Measurements from ENCODE around the gene OAS3. TPM values are rescaled to one million over a fixed set of nuclear protein-coding genes. Genes with fewer than 3 reads are reported as not detected.
A peak's percentile ranks its signal among the peaks of the same experiment; 100 is the strongest.

OAS3 gene
- total RNA-seq, 1 experiment from 2014 or later, result 1.2 TPM

DNA sequence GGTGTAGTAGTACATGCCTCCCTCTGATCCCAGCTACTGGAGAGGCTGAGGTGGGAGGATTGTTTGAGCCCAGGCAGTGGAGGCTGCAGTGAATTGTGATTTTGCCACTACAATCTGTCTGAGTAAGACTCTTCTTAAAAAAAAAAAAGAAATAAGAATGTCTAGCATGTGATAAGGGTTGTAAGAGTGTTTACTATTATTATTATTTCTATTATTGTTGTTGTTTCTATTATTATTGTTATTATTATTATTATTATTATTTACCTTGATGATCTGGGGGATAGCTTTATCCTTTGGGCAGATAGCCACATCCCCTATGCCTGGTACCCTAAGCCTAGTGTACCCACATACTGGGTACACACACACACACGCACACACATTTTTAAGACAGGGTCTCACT is 4.3 kb downstream of the OAS3 start:
- ATAC-seq, result no peak
- no peaks in the 10 kb centered on the region for H3K36me3 Mint-ChIP-seq
- H3K27ac Mint-ChIP-seq, result no peak overlapping the region
- no peak overlapping the region for H3K4me3 Mint-ChIP-seq
- TF ChIP-seq HMGA2 (CRISPR knock-in tag; IDR thresholded peaks at IDR 0.05) (peak; percentile 37; the same call in 1 of the 2 replicates), SP1 (CRISPR knock-in tag; conservative IDR thresholded peaks at IDR 0.05) (no peak)
- POLR2A ChIA-PET, result no interaction called here
- DNase-seq (ENCODE audit: low spot score), result no peak
- H3K9me3 Mint-ChIP-seq, result peaks cover 6% of the 10 kb centered on the region; the same call in 1 of the 2 replicates
- peaks cover 11% of the 10 kb centered on the region for H3K4me1 Mint-ChIP-seq
- CTCF ChIA-PET, result interaction anchor here (1.7 kb wide), 1 partner anchor 50 kb away, joined by 6 read pairs; no protein-coding TSS in a partner anchor
- H3K27me3 Mint-ChIP-seq (ENCODE audit: low read depth), result peaks cover 23% of the 10 kb centered on the region

DNA sequence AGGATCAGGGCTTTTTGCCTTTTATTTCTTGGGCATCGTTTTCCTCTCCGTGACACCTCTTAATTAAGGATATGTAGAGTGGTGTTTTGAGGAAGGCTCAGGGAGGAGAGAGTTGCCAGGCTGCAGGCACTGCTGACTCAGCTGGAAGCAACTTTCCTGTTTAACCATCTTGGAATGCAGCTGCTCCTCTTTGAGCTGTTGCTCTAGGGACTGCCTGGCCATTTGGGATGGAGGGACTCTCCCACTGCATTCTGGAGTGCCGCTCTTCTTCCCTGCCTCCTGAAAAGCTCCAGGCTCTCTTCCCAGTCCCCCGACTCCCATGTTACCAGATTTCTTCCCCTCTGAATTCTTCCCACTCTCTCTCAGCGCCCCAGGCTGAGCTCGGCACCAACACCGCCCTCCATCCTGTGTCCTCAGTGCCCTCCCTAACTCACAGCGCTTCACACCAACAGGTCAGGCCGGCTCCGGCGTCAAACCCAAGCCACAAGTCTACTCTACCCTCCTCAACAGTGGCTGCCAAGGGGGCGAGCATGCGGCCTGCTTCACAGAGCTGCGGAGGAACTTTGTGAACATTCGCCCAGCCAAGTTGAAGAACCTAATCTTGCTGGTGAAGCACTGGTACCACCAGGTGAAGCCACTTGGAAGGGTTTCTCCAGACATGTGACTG is 5.9 kb downstream of the OAS3 start:
- peak; percentile 56 for ATAC-seq
- Mint-ChIP-seq H3K36me3 (no peaks in the 10 kb centered on the region), H3K9me3 (peaks cover 6% of the 10 kb centered on the region; the same call in 1 of the 2 replicates), H3K27ac (peak overlapping the region; percentile 12), H3K4me1 (peaks cover 3% of the 10 kb centered on the region), H3K27me3 (ENCODE audit: low read depth) (peaks cover 10% of the 10 kb centered on the region), H3K4me3 (no peak overlapping the region)
- ChIA-PET POLR2A (interaction anchor here (0.6 kb wide), 2 partner anchors 44 to 382 kb away, joined by 4 to 5 read pairs; no protein-coding TSS in a partner anchor), CTCF (interaction anchor here (0.8 to 1.7 kb wide), 4 partner anchors 15 to 149 kb away, joined by 3 to 6 read pairs (median 4); no protein-coding TSS in a partner anchor)
- TF ChIP-seq MXD4 (CRISPR knock-in tag; IDR thresholded peaks at IDR 0.05; ENCODE audit: borderline replicate concordance), result no peak
- TF ChIP-seq, protein P1, sequence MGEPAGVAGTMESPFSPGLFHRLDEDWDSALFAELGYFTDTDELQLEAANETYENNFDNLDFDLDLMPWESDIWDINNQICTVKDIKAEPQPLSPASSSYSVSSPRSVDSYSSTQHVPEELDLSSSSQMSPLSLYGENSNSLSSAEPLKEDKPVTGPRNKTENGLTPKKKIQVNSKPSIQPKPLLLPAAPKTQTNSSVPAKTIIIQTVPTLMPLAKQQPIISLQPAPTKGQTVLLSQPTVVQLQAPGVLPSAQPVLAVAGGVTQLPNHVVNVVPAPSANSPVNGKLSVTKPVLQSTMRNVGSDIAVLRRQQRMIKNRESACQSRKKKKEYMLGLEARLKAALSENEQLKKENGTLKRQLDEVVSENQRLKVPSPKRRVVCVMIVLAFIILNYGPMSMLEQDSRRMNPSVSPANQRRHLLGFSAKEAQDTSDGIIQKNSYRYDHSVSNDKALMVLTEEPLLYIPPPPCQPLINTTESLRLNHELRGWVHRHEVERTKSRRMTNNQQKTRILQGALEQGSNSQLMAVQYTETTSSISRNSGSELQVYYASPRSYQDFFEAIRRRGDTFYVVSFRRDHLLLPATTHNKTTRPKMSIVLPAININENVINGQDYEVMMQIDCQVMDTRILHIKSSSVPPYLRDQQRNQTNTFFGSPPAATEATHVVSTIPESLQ (CRISPR knock-in tag; IDR thresholded peaks at IDR 0.05), result no peak
- TF ChIP-seq, protein P2, sequence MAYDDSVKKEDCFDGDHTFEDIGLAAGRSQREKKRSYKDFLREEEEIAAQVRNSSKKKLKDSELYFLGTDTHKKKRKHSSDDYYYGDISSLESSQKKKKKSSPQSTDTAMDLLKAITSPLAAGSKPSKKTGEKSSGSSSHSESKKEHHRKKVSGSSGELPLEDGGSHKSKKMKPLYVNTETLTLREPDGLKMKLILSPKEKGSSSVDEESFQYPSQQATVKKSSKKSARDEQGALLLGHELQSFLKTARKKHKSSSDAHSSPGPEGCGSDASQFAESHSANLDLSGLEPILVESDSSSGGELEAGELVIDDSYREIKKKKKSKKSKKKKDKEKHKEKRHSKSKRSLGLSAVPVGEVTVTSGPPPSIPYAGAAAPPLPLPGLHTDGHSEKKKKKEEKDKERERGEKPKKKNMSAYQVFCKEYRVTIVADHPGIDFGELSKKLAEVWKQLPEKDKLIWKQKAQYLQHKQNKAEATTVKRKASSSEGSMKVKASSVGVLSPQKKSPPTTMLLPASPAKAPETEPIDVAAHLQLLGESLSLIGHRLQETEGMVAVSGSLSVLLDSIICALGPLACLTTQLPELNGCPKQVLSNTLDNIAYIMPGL (CRISPR knock-in tag; IDR thresholded peaks at IDR 0.05), result no peak
- DNase-seq (ENCODE audit: low spot score), result no peak

DNA sequence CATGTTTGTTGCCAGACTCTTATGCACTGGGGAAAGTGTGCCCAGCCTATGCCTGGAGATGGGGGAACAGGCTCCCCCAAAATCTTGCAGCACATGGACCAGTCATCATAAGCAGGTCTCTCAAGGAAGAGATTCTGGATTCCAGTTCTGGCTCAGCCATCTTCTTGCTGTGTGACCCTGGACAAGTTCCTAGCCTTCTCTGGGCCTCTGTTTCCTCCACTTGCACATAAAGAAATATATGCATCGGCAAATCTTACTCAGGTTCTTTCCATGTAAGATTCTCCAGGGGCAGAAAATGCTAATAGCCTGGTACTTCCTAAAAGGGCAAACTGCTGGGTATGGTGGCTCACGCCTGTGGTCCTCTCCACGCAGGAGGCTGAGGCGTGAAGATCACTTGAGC is 7.2 kb downstream of the OAS3 start:
- TF ChIP-seq, protein P3, sequence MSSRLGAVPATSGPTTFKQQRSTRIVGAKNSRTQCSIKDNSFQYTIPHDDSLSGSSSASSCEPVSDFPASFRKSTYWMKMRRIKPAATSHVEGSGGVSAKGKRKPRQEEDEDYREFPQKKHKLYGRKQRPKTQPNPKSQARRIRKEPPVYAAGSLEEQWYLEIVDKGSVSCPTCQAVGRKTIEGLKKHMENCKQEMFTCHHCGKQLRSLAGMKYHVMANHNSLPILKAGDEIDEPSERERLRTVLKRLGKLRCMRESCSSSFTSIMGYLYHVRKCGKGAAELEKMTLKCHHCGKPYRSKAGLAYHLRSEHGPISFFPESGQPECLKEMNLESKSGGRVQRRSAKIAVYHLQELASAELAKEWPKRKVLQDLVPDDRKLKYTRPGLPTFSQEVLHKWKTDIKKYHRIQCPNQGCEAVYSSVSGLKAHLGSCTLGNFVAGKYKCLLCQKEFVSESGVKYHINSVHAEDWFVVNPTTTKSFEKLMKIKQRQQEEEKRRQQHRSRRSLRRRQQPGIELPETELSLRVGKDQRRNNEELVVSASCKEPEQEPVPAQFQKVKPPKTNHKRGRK (CRISPR knock-in tag; IDR thresholded peaks at IDR 0.05; ENCODE audit: borderline replicate concordance), result no peak
- peaks cover 6% of the 10 kb centered on the region; the same call in 1 of the 2 replicates for H3K9me3 Mint-ChIP-seq
- H3K4me3 Mint-ChIP-seq, result no peak overlapping the region
- ChIA-PET CTCF (no interaction called here), POLR2A (no interaction called here)
- H3K4me1 Mint-ChIP-seq, result peaks cover 3% of the 10 kb centered on the region
- DNase-seq (ENCODE audit: low spot score) (no peak), ATAC-seq (no peak)
- no peaks in the 10 kb centered on the region for H3K36me3 Mint-ChIP-seq
- no peak overlapping the region for H3K27ac Mint-ChIP-seq
- H3K27me3 Mint-ChIP-seq (ENCODE audit: low read depth), result peaks cover 3% of the 10 kb centered on the region

DNA sequence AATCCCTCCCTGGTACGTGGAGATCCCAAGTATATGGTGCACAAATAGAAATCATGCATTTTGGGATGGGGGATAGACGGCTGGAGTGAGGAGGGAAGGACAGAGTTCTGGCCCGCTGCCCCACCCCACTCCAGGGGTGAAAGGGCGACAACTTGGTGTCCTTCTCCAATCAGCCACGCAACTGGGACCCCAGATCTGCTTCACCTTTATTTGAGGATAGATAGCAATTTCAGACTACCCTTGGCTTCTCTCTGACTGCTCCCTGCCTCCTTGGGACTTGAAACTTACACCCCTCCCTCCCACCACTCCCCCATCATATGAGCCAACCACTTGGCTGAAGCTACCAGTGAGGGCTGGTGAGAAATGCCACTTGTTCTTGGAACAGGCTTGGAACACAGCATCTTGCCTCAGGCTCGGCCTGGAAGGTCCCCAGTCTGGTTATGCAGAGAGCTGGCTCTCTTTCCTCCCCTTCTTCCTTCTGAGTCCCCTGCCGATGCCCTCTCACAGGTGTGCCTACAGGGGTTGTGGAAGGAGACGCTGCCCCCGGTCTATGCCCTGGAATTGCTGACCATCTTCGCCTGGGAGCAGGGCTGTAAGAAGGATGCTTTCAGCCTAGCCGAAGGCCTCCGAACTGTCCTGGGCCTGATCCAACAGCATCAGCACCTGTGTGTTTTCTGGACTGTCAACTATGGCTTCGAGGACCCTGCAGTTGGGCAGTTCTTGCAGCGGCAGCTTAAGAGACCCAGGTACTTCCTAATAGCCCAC is 8.1 kb downstream of the OAS3 start:
- H3K4me3 Mint-ChIP-seq, result no peak overlapping the region
- no peak overlapping the region for H3K27ac Mint-ChIP-seq
- no peak for DNase-seq (ENCODE audit: low spot score)
- POLR2A ChIA-PET, result no interaction called here
- H3K4me1 Mint-ChIP-seq, result peaks cover 3% of the 10 kb centered on the region
- CTCF ChIA-PET, result no interaction called here
- H3K36me3 Mint-ChIP-seq, result no peaks in the 10 kb centered on the region
- ATAC-seq, result no peak
- H3K27me3 Mint-ChIP-seq (ENCODE audit: low read depth), result peaks cover 3% of the 10 kb centered on the region
- H3K9me3 Mint-ChIP-seq, result peaks cover 6% of the 10 kb centered on the region; the same call in 1 of the 2 replicates
- TF ChIP-seq, protein P4, sequence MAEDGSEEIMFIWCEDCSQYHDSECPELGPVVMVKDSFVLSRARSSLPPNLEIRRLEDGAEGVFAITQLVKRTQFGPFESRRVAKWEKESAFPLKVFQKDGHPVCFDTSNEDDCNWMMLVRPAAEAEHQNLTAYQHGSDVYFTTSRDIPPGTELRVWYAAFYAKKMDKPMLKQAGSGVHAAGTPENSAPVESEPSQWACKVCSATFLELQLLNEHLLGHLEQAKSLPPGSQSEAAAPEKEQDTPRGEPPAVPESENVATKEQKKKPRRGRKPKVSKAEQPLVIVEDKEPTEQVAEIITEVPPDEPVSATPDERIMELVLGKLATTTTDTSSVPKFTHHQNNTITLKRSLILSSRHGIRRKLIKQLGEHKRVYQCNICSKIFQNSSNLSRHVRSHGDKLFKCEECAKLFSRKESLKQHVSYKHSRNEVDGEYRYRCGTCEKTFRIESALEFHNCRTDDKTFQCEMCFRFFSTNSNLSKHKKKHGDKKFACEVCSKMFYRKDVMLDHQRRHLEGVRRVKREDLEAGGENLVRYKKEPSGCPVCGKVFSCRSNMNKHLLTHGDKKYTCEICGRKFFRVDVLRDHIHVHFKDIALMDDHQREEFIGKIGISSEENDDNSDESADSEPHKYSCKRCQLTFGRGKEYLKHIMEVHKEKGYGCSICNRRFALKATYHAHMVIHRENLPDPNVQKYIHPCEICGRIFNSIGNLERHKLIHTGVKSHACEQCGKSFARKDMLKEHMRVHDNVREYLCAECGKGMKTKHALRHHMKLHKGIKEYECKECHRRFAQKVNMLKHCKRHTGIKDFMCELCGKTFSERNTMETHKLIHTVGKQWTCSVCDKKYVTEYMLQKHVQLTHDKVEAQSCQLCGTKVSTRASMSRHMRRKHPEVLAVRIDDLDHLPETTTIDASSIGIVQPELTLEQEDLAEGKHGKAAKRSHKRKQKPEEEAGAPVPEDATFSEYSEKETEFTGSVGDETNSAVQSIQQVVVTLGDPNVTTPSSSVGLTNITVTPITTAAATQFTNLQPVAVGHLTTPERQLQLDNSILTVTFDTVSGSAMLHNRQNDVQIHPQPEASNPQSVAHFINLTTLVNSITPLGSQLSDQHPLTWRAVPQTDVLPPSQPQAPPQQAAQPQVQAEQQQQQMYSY (CRISPR knock-in tag; IDR thresholded peaks at IDR 0.05), result no peak
- TF ChIP-seq, protein P3 (CRISPR knock-in tag; IDR thresholded peaks at IDR 0.05; ENCODE audit: borderline replicate concordance), result no peak
- no peak for TF ChIP-seq NFATC4 (CRISPR knock-in tag; IDR thresholded peaks at IDR 0.05)
- TF ChIP-seq, protein P5, sequence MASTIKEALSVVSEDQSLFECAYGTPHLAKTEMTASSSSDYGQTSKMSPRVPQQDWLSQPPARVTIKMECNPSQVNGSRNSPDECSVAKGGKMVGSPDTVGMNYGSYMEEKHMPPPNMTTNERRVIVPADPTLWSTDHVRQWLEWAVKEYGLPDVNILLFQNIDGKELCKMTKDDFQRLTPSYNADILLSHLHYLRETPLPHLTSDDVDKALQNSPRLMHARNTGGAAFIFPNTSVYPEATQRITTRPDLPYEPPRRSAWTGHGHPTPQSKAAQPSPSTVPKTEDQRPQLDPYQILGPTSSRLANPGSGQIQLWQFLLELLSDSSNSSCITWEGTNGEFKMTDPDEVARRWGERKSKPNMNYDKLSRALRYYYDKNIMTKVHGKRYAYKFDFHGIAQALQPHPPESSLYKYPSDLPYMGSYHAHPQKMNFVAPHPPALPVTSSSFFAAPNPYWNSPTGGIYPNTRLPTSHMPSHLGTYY (CRISPR knock-in tag; IDR thresholded peaks at IDR 0.05), result no peak
- no peak for TF ChIP-seq TP53 (CRISPR knock-in tag; IDR thresholded peaks at IDR 0.05)
- no peak for TF ChIP-seq JUN (CRISPR knock-in tag; IDR thresholded peaks at IDR 0.05)
- TF ChIP-seq, protein P6, sequence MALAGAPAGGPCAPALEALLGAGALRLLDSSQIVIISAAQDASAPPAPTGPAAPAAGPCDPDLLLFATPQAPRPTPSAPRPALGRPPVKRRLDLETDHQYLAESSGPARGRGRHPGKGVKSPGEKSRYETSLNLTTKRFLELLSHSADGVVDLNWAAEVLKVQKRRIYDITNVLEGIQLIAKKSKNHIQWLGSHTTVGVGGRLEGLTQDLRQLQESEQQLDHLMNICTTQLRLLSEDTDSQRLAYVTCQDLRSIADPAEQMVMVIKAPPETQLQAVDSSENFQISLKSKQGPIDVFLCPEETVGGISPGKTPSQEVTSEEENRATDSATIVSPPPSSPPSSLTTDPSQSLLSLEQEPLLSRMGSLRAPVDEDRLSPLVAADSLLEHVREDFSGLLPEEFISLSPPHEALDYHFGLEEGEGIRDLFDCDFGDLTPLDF (CRISPR knock-in tag; IDR thresholded peaks at IDR 0.05), result no peak

All from WTC11 (cell line).